Measurements from ENCODE around the gene DMRTC2.

The DMRTC2 gene

GRCh38 chr19:41862445-41862986, 17.7 kb downstream of the DMRTC2 start:
- Histone ChIP-seq H3K4me3 (ENCODE audit: low read length) (peak overlapping the region; percentile 100), H3K36me3 (ENCODE audit: insufficient read depth, low read depth, low read length) (peaks cover 70% of the 10 kb centered on the region), H3K27me3 (ENCODE audit: insufficient read depth, low read length) (no peaks in the 10 kb centered on the region), H3K27ac (ENCODE audit: low read length) (no peak overlapping the region), H3K9ac (ENCODE audit: low read depth, low read length) (peak overlapping the region; percentile 100), H3K4me1 (ENCODE audit: insufficient read depth, low read length) (peaks cover 35% of the 10 kb centered on the region), H3K9me3 (ENCODE audit: insufficient read depth, low read depth, low read length) (no peaks in the 10 kb centered on the region)

DNA sequence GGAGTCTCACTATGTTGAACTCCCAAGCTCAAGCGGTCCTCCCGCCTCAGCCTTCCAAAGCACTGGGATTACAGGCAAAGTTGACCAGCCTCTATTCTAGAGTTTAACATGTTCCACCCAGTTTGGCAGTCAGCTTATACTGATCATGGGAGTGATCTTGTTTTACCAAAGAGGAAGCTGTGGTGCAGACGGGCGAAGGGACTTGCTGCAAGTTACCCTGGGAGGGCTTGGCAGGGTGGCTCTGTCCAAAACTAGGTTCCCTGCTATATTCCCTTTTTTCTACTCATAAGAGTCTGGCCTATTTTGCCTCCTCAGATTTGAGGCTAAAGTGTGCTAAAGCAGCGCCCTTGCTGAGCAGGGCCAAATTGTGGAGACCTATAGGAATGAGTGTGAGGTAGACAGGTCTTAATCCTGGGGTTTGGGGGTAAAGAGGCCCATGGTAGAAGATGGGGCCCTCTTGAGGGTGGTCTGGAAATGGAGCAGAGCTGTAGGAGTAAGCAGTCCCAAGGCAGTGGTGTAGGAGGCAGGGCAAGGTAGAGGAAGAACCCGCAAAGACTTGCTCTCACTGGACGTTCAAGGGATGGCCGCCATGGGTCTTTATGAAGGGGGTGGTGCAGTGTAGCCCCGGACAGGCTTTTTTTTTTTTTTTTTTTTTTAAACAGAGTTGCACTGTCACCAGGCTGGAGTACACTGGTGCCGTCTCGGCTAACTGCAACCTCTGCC, 18.5 kb downstream of the DMRTC2 start:
- H3K36me3 ChIP-seq (ENCODE audit: insufficient read depth, low read depth, low read length) = peaks cover 78% of the 10 kb centered on the region
- H3K4me1 ChIP-seq (ENCODE audit: insufficient read depth, low read length) = peaks cover 35% of the 10 kb centered on the region
- peak overlapping the region; percentile 22 for H3K27ac ChIP-seq (ENCODE audit: low read length)
- H3K9ac ChIP-seq (ENCODE audit: low read depth, low read length) = peak overlapping the region; percentile 100
- H3K9me3 ChIP-seq (ENCODE audit: insufficient read depth, low read depth, low read length) = no peaks in the 10 kb centered on the region
- H3K27me3 ChIP-seq (ENCODE audit: insufficient read depth, low read length) = no peaks in the 10 kb centered on the region
- H3K4me3 ChIP-seq (ENCODE audit: low read length) = peak overlapping the region; percentile 100; the same call in 1 of the 2 replicates

DNA sequence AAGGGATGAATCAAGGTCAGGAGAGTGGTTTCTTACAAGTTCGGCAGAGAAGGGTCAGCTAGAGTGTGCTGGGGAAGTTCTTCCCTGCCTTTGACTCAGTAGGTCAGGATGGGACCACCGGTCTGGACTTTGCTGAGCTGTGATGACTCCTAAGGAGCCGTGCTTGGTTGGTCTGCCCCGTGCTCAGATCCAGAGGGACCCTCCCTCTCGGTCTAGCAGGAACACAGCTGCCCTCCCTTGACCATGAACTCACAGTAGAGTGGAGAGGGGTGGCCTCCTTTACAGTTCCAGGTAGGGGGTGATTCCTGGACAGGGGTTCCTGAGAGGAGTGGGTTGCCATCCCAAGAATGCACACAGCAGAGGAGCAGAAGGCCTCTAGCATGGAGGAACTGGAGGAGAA, 19.5 kb downstream of the DMRTC2 start:
- Histone ChIP-seq H3K36me3 (ENCODE audit: insufficient read depth, low read depth, low read length) (peaks cover 88% of the 10 kb centered on the region), H3K9me3 (ENCODE audit: insufficient read depth, low read depth, low read length) (no peaks in the 10 kb centered on the region), H3K4me1 (ENCODE audit: insufficient read depth, low read length) (peaks cover 31% of the 10 kb centered on the region), H3K4me3 (ENCODE audit: low read length) (no peak overlapping the region), H3K9ac (ENCODE audit: low read depth, low read length) (peak overlapping the region; percentile 49), H3K27me3 (ENCODE audit: insufficient read depth, low read length) (no peaks in the 10 kb centered on the region), H3K27ac (ENCODE audit: low read length) (no peak overlapping the region)

DNA sequence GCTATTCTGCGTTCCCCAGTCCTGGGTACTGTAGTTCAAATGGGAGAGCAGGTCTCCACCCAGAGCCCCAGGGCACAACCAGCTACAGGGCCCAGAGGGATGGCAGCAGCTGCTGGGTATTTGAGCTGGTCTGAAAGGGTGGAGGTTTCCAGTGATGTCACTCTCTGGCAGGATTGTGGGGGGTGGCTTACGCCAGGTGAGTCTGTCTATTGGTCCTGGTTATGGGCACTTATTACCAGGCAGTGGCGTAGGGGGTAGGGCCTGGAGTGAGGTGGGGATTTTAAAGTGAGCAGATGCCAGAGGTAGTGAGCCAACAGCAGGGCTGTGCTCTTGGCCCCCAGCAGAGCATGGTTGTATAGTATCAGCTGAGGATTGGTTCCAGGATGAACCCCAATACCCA, 21.4 kb downstream of the DMRTC2 start:
- no peak overlapping the region for H3K27ac ChIP-seq (ENCODE audit: low read length)
- H3K36me3 ChIP-seq (ENCODE audit: insufficient read depth, low read depth, low read length) = peaks cover 98% of the 10 kb centered on the region
- no peaks in the 10 kb centered on the region for H3K9me3 ChIP-seq (ENCODE audit: insufficient read depth, low read depth, low read length)
- no peaks in the 10 kb centered on the region for H3K27me3 ChIP-seq (ENCODE audit: insufficient read depth, low read length)
- peak overlapping the region; percentile 51; the same call in 1 of the 2 replicates for H3K9ac ChIP-seq (ENCODE audit: low read depth, low read length)
- H3K4me1 ChIP-seq (ENCODE audit: insufficient read depth, low read length) = peaks cover 30% of the 10 kb centered on the region
- H3K4me3 ChIP-seq (ENCODE audit: low read length) = no peak overlapping the region

DNA sequence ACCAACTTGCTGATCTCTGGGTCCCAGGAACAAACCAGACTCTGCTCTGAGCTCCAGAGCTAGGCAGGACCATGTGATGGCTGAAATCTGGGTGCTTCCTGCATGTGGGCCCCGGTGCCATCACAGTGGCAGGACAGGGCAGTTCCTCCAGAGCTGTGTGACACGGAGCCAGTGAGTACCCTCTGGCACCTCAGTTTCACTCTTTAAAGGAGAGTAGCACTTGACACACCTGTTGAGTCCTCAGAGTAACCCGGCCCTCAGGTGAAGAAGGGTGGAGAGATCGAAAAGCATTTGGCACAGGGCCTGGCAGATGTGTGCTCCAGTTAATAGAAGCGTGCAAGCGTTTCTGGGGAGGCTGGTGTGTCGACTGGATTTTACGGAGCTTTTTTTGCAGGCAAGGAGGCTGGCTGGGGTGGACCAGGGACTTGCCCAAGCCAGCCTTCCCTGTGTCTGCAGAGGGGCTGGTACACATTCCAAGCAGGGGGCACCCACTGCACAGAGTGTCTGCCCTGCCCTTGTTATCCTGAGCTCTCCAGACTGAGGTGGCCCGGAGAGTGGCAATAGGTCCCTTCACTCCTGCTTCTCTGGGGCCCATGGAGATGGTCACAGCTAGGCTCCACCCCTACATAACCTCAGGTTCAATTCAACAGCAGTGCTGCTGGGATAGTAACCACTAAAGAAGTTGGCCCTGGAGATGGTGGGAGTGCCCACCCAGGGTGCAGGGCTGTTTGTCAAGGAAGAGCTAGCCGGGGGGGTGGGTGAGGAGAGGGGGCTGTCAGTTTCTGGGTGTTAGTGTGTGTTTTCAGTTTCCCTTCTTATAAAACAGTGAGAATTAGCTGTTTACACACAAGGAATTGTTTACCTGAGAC, 23.5 kb downstream of the DMRTC2 start:
- Histone ChIP-seq H3K4me1 (ENCODE audit: insufficient read depth, low read length) (peaks cover 9% of the 10 kb centered on the region; the same call in 1 of the 2 replicates), H3K36me3 (ENCODE audit: insufficient read depth, low read depth, low read length) (peaks cover 85% of the 10 kb centered on the region), H3K27ac (ENCODE audit: low read length) (no peak overlapping the region), H3K9me3 (ENCODE audit: insufficient read depth, low read depth, low read length) (no peaks in the 10 kb centered on the region), H3K27me3 (ENCODE audit: insufficient read depth, low read length) (no peaks in the 10 kb centered on the region), H3K9ac (ENCODE audit: low read depth, low read length) (peak overlapping the region; percentile 20; the same call in 1 of the 2 replicates), H3K4me3 (ENCODE audit: low read length) (no peak overlapping the region)

GRCh38 chr19:41868989-41869300, 24.1 kb downstream of the DMRTC2 start:
- H3K4me1 ChIP-seq (ENCODE audit: insufficient read depth, low read length) = peaks cover 8% of the 10 kb centered on the region; the same call in 1 of the 2 replicates
- H3K9me3 ChIP-seq (ENCODE audit: insufficient read depth, low read depth, low read length) = no peaks in the 10 kb centered on the region
- no peak overlapping the region for H3K9ac ChIP-seq (ENCODE audit: low read depth, low read length)
- H3K27me3 ChIP-seq (ENCODE audit: insufficient read depth, low read length) = no peaks in the 10 kb centered on the region
- peaks cover 79% of the 10 kb centered on the region for H3K36me3 ChIP-seq (ENCODE audit: insufficient read depth, low read depth, low read length)
- H3K4me3 ChIP-seq (ENCODE audit: low read length) = no peak overlapping the region
- H3K27ac ChIP-seq (ENCODE audit: low read length) = no peak overlapping the region

DNA sequence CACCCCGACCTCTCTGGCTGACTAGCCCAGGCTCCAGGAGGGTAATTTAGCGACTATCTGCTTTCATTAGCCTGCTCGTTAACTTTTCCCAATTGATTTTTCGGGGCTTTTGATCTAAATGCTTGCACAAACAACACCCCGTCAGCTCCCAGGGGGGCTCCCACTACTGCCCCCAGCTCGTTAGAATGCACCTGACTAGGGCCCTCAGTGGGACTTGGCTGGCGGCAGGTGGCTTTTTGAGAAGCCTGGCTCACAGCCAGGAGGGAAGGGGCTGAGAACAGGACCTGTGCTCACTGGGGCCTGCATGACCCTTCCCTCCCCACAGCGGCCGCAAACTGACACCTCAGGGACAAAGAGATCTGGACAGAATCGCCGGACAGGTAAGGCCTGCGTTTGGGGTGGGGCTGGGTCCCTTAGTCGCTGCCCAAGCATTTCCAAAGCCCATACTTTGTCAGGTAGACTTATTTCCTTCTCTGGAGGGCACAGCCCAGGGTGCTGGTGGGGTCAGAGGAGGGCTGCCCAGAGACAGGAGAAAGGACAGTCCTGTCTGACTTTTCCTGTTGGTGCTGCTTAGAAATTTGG, 24.6 kb downstream of the DMRTC2 start:
- Histone ChIP-seq H3K27me3 (ENCODE audit: insufficient read depth, low read length) (no peaks in the 10 kb centered on the region), H3K36me3 (ENCODE audit: insufficient read depth, low read depth, low read length) (peaks cover 74% of the 10 kb centered on the region), H3K9ac (ENCODE audit: low read depth, low read length) (no peak overlapping the region), H3K9me3 (ENCODE audit: insufficient read depth, low read depth, low read length) (no peaks in the 10 kb centered on the region), H3K4me3 (ENCODE audit: low read length) (no peak overlapping the region), H3K27ac (ENCODE audit: low read length) (no peak overlapping the region), H3K4me1 (ENCODE audit: insufficient read depth, low read length) (0 out of 2 replicates have a peak, but pooled peaks cover 3% of the 10 kb centered on the region)

DNA sequence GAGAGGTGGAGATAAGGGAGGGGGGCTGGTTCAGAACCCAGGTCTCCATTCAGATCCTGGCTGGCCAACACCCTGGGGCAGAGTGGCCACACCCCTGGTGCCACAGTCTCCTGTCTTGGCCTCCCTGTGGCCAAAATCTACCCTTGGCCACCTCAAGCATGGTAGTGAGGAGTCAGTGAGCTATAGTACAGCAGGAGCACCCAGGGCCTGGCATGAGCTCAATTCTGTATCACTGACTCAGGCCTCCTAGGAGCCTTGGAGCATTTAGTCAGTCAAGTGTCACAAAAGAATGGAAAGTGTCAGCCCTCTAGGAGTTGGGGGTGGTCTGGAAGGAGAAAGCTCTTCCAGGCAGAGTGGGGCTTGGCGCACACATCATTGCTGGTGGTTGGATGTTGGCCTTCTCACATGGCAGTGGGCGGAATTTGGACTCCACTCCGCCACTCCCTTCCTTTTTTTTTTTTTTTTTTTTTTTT, 25.6 kb downstream of the DMRTC2 start:
- Histone ChIP-seq H3K36me3 (ENCODE audit: insufficient read depth, low read depth, low read length) (peaks cover 64% of the 10 kb centered on the region), H3K9ac (ENCODE audit: low read depth, low read length) (no peak overlapping the region), H3K4me3 (ENCODE audit: low read length) (no peak overlapping the region), H3K4me1 (ENCODE audit: insufficient read depth, low read length) (no peaks in the 10 kb centered on the region), H3K9me3 (ENCODE audit: insufficient read depth, low read depth, low read length) (no peaks in the 10 kb centered on the region), H3K27me3 (ENCODE audit: insufficient read depth, low read length) (no peaks in the 10 kb centered on the region), H3K27ac (ENCODE audit: low read length) (no peak overlapping the region)

DNA sequence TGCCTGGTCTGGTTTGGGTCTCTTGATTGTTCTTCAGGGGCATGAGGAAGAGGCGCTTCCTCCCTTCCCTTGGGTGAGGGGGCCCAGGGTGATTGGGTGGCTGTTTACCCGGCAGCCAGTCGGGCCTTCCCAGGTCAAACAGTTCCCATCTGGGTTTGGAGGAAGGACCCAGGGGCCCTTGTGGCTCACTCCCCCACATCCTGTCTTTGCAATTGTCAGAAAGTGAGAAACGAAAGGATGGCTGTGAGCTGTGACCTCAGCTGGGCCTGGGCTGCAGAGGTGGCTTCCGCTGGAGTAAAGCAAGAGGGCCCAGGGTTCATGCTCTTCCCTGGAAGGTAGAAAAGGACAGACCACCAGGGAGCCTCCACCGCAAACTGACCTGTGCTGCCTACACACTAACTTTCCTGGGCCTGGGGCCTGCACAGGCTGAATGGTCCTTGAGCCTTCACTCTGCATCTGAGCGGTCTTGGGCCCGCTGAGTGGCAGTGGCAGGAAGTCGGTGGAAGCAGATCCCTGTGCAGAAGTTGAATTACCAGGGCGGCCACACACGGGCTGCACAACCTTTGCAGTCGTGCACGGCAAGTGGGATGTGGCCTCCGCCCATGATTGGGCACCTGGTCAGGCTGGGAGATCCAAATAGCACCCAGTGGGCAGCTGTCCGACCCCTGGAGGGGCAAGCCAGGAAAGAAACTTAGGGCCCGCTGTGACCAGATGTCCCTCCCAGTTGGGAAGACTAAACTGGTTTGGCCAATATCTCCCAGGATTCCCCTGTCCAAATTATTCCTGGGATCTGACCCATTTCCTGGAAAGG, 26.9 kb downstream of the DMRTC2 start:
- no peaks in the 10 kb centered on the region for H3K4me1 ChIP-seq (ENCODE audit: insufficient read depth, low read length)
- H3K9ac ChIP-seq (ENCODE audit: low read depth, low read length) = no peak overlapping the region
- no peak overlapping the region for H3K27ac ChIP-seq (ENCODE audit: low read length)
- H3K9me3 ChIP-seq (ENCODE audit: insufficient read depth, low read depth, low read length) = no peaks in the 10 kb centered on the region
- no peak overlapping the region for H3K4me3 ChIP-seq (ENCODE audit: low read length)
- H3K27me3 ChIP-seq (ENCODE audit: insufficient read depth, low read length) = no peaks in the 10 kb centered on the region
- H3K36me3 ChIP-seq (ENCODE audit: insufficient read depth, low read depth, low read length) = peaks cover 52% of the 10 kb centered on the region

DNA sequence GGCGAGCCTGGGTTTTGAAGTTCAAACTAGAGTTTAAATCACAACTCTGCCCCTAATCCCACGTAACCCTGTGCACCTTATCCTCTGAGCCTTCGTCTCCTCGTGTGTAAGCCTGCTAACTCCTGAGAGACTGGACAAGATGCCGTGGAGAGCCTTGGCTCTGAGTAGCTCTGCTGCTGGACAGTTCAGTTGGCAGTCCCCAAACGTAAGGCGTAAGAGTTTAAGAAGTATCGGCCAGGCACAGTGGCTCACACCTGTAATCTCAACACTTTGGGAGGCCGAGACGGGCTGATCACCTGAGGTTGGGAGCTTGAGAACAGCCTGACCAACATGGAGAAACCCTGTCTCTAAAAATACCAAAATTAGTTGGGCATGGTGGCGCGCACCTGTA, 27.5 kb downstream of the DMRTC2 start:
- Histone ChIP-seq H3K36me3 (ENCODE audit: insufficient read depth, low read depth, low read length) (peaks cover 46% of the 10 kb centered on the region), H3K9me3 (ENCODE audit: insufficient read depth, low read depth, low read length) (no peaks in the 10 kb centered on the region), H3K4me1 (ENCODE audit: insufficient read depth, low read length) (no peaks in the 10 kb centered on the region), H3K9ac (ENCODE audit: low read depth, low read length) (no peak overlapping the region), H3K27ac (ENCODE audit: low read length) (no peak overlapping the region), H3K4me3 (ENCODE audit: low read length) (no peak overlapping the region), H3K27me3 (ENCODE audit: insufficient read depth, low read length) (peaks cover 5% of the 10 kb centered on the region)

Measured in iPS-20b (cell line).